GM23338 (cell line): ENCODE data around the gene CCDC197. TPM values are rescaled to one million over a fixed set of nuclear protein-coding genes. Genes with fewer than 3 reads are reported as not detected.

ENCODE experiments used
- ATAC-seq: fragments of 200-7000 bp; cut with Tn5 transposase; 3 replicates; pipeline ENCODE4 v1.9.1; 2020
- DNase-seq: peaks from one replicate; pipeline ENCODE4 v3.0.0-alpha.2; 2015; ENCODE audit warnings: low spot score
- H2AFZ ChIP-seq: fragments of 200-600 bp; sonication (generic); 2 replicates; pipeline ENCODE4 v1.8.0; 2016; ENCODE audit warnings: antibody characterized with exemption, mild to moderate bottlenecking, moderate library complexity
- H3F3A ChIP-seq: fragments of 200-600 bp; sonication (generic); replicated peaks from 2 replicates; pipeline ENCODE4 v1.8.0; 2017; ENCODE audit warnings: antibody characterized with exemption, mixed run types, low read depth
- H3K27ac ChIP-seq: fragments of 200-600 bp; sonication (generic); 2 replicates; pipeline ENCODE4 v1.6.1; 2016; ENCODE audit warnings: low read depth
- H3K27me3 ChIP-seq: fragments of 200-600 bp; sonication (generic); 2 replicates; pipeline ENCODE4 v1.8.0; 2016; ENCODE audit warnings: mild to moderate bottlenecking, mixed run types, moderate library complexity; ENCODE audit not compliant: insufficient read depth
- H3K36me3 ChIP-seq: fragments of 200-600 bp; sonication (generic); 2 replicates; pipeline ENCODE4 v1.8.0; 2016; ENCODE audit warnings: mild to moderate bottlenecking; ENCODE audit not compliant: insufficient read depth
- H3K4me1 ChIP-seq: fragments of 200-600 bp; sonication (generic); 2 replicates; pipeline ENCODE4 v1.8.0; 2016; ENCODE audit warnings: mild to moderate bottlenecking, moderate library complexity; ENCODE audit not compliant: insufficient read depth
- H3K4me2 ChIP-seq: fragments of 200-600 bp; sonication (generic); 2 replicates; pipeline ENCODE4 v1.7.1; 2017; ENCODE audit warnings: mixed run types
- H3K4me3 ChIP-seq: fragments of 200-600 bp; sonication (generic); 2 replicates; pipeline ENCODE4 v1.6.1; 2016; ENCODE audit warnings: mixed run types
- H3K79me2 ChIP-seq: fragments of 200-600 bp; sonication (generic); replicated peaks from 2 replicates; pipeline ENCODE4 v1.8.0; 2017; ENCODE audit warnings: mild to moderate bottlenecking; ENCODE audit not compliant: insufficient read depth
- H3K9me2 ChIP-seq: fragments of 200-600 bp; sonication (generic); 2 replicates; pipeline ENCODE4 v1.8.0; 2017; ENCODE audit not compliant: insufficient read depth
- H4K20me1 ChIP-seq: fragments of 200-600 bp; sonication (generic); replicated peaks from 2 replicates; pipeline ENCODE4 v1.8.0; 2017; ENCODE audit warnings: mild to moderate bottlenecking; ENCODE audit not compliant: insufficient read depth
- H3K27ac Mint-ChIP-seq: 2 replicates; pipeline ENCODE4 v1.8.0; 2020; ENCODE audit warnings: inconsistent platforms, mild to moderate bottlenecking, moderate library complexity, mixed read lengths
- H3K27me3 Mint-ChIP-seq: 3 replicates; pipeline ENCODE4 v1.8.0; 2022; ENCODE audit warnings: low read depth, mild to moderate bottlenecking, moderate library complexity, mixed read lengths, inconsistent platforms; ENCODE audit not compliant: insufficient read depth, poor library complexity
- H3K36me3 Mint-ChIP-seq: 3 replicates; pipeline ENCODE4 v1.8.0; 2021; ENCODE audit warnings: low read depth, mild to moderate bottlenecking, inconsistent platforms, moderate library complexity, mixed read lengths
- H3K4me1 Mint-ChIP-seq: 3 replicates; pipeline ENCODE4 v1.8.0; 2020; ENCODE audit warnings: mild to moderate bottlenecking, inconsistent platforms, mixed read lengths
- H3K4me3 Mint-ChIP-seq: 3 replicates; pipeline ENCODE4 v1.8.0; 2021; ENCODE audit warnings: moderate library complexity, mild to moderate bottlenecking, inconsistent platforms, mixed read lengths
- H3K9me3 Mint-ChIP-seq: 3 replicates; pipeline ENCODE4 v1.8.0; 2020; ENCODE audit warnings: moderate library complexity, mild to moderate bottlenecking, inconsistent platforms, mixed read lengths
- CREB1 ChIP-seq: fragments of 250-450 bp; sonication (Bioruptor Pico); IDR thresholded peaks from 2 replicates; pipeline ENCODE4 v1.5.0; 2020; ENCODE audit warnings: low read depth, mild to moderate bottlenecking, moderate library complexity
- EZH2 ChIP-seq: fragments of 200-600 bp; sonication (generic); IDR thresholded peaks from one replicate; pipeline ENCODE4 v1.8.0; 2017; ENCODE audit warnings: antibody characterized with exemption, mild to moderate bottlenecking, low read depth; ENCODE audit not compliant: unreplicated experiment
- EZH2phosphoT487 ChIP-seq: fragments of 200-600 bp; sonication (generic); IDR thresholded peaks from one replicate; pipeline ENCODE4 v1.8.1; 2018; ENCODE audit warnings: antibody characterized with exemption; ENCODE audit not compliant: unreplicated experiment
- JUNB ChIP-seq: IDR thresholded peaks from one replicate; pipeline ENCODE4 v1.6.1; 2016; ENCODE audit warnings: antibody characterized with exemption; ENCODE audit not compliant: unreplicated experiment
- NANOG ChIP-seq: IDR thresholded peaks from 2 replicates; pipeline ENCODE4 v1.6.1; 2016; ENCODE audit warnings: antibody characterized with exemption, borderline replicate concordance
- POLR2AphosphoS5 ChIP-seq: IDR thresholded peaks from 2 replicates; pipeline ENCODE4 v1.6.1; 2016; ENCODE audit warnings: antibody characterized with exemption, low read depth
- STAT1 ChIP-seq: IDR thresholded peaks from one replicate; pipeline ENCODE4 v1.6.1; 2016; ENCODE audit warnings: antibody characterized with exemption; ENCODE audit not compliant: unreplicated experiment
- ZNF114 ChIP-seq: fragments of 250-450 bp; sonication (Bioruptor Pico); IDR thresholded peaks from 2 replicates; pipeline ENCODE4 v1.5.0; 2020; ENCODE audit warnings: mild to moderate bottlenecking, moderate library complexity
- ZNF331 ChIP-seq: fragments of 250-450 bp; sonication (Bioruptor Pico); IDR thresholded peaks from 2 replicates; pipeline ENCODE4 v1.5.0; 2020; ENCODE audit warnings: low read depth, mild to moderate bottlenecking, moderate library complexity
- polyA plus RNA-seq: library from polyadenylated mRNA; unstranded; fragments of >200 nt; fragmentation: Nextera tagmentation; extraction: Ambion mirVana; gene quantifications from 2 replicates; pipeline ENCODE4 v1.2.1, GENCODE V29; 2016
- total RNA-seq: library from RNA; depleted of rRNA; stranded (reverse); fragments of >200 nt; shearing (Covaris generic); gene quantifications from 2 replicates; pipeline ENCODE4 v1.2.3, GENCODE V29; 2014
- TF ChIP-seq, protein P1 (sequence below), 2 experiments: fragments of 200-600 bp in 1 of 2; sonication (generic) in 1 of 2; conservative IDR thresholded peaks; 2 replicates each; pipeline versions ENCODE4 v1.5.1 to v1.6.1; 2016 to 2017; ENCODE audit warnings: antibody characterized with exemption in 2 of 2, low read depth in 2 of 2, mild to moderate bottlenecking in 2 of 2, moderate library complexity in 1 of 2
- TF ChIP-seq, protein P2 (sequence below): IDR thresholded peaks from one replicate; pipeline ENCODE4 v1.6.1; 2018; ENCODE audit warnings: antibody characterized with exemption; ENCODE audit not compliant: unreplicated experiment
- TF ChIP-seq, protein P3 (sequence below): fragments of 250-450 bp; sonication (Bioruptor Pico); IDR thresholded peaks from 2 replicates; pipeline ENCODE4 v1.5.0; 2020; ENCODE audit warnings: mild to moderate bottlenecking, moderate library complexity
- TF ChIP-seq, protein P4 (sequence below): IDR thresholded peaks from 2 replicates; pipeline ENCODE4 v1.6.1; 2016; ENCODE audit warnings: antibody characterized with exemption

The CCDC197 gene
- total and polyA plus RNA-seq, 2 experiments from 2014 or later, result not detected

DNA sequence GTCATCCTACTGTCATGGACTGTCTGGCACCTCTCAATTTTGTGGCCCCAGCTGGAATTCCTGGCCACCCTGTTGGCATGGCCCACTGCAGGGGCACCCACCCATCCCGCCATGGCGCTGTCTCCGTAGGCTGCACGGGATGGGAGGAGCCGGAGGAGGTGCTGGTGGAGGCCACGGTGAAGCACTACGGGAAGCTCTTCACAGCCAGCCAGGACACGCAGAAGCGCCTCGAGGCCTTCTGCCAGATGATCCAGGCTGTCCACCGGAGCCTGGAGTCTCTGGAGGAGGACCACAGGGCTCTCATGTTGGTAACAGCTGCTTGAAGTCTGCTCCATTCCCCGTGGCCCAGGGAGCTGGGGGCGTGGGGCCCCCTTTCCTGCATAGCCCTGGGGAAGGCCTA is 3.9 kb downstream of the CCDC197 start:
- H2AFZ ChIP-seq, result no peak overlapping the region
- H3K4me1 Mint-ChIP-seq, result peaks cover 4% of the 10 kb centered on the region
- DNase-seq (no peak), ATAC-seq (no peak)
- H4K20me1 ChIP-seq, result no peaks in the 10 kb centered on the region
- H3K9me2 ChIP-seq, result no peaks in the 10 kb centered on the region
- no peaks in the 10 kb centered on the region for H3K79me2 ChIP-seq
- H3F3A ChIP-seq, result no peaks in the 10 kb centered on the region
- peaks cover 5% of the 10 kb centered on the region for H3K27me3 Mint-ChIP-seq
- H3K4me3 ChIP-seq, result no peak overlapping the region
- H3K4me3 Mint-ChIP-seq, result no peak overlapping the region
- H3K36me3 Mint-ChIP-seq, result no peaks in the 10 kb centered on the region
- no peak overlapping the region for H3K4me2 ChIP-seq
- H3K27ac ChIP-seq, result no peak overlapping the region
- no peak overlapping the region for H3K27ac Mint-ChIP-seq
- H3K36me3 ChIP-seq, result no peaks in the 10 kb centered on the region
- TF ChIP-seq EZH2phosphoT487 (no peak), ZNF114 (CRISPR knock-in tag) (no peak), CREB1 (CRISPR knock-in tag) (no peak), NANOG (no peak), STAT1 (no peak), JUNB (no peak), EZH2 (no peak), ZNF331 (no peak), POLR2AphosphoS5 (no peak)
- TF ChIP-seq, protein P1, sequence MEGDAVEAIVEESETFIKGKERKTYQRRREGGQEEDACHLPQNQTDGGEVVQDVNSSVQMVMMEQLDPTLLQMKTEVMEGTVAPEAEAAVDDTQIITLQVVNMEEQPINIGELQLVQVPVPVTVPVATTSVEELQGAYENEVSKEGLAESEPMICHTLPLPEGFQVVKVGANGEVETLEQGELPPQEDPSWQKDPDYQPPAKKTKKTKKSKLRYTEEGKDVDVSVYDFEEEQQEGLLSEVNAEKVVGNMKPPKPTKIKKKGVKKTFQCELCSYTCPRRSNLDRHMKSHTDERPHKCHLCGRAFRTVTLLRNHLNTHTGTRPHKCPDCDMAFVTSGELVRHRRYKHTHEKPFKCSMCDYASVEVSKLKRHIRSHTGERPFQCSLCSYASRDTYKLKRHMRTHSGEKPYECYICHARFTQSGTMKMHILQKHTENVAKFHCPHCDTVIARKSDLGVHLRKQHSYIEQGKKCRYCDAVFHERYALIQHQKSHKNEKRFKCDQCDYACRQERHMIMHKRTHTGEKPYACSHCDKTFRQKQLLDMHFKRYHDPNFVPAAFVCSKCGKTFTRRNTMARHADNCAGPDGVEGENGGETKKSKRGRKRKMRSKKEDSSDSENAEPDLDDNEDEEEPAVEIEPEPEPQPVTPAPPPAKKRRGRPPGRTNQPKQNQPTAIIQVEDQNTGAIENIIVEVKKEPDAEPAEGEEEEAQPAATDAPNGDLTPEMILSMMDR (conservative IDR thresholded peaks at IDR 0.05; ENCODE audit: low read depth in 2 of 2), result no peak
- TF ChIP-seq, protein P2, sequence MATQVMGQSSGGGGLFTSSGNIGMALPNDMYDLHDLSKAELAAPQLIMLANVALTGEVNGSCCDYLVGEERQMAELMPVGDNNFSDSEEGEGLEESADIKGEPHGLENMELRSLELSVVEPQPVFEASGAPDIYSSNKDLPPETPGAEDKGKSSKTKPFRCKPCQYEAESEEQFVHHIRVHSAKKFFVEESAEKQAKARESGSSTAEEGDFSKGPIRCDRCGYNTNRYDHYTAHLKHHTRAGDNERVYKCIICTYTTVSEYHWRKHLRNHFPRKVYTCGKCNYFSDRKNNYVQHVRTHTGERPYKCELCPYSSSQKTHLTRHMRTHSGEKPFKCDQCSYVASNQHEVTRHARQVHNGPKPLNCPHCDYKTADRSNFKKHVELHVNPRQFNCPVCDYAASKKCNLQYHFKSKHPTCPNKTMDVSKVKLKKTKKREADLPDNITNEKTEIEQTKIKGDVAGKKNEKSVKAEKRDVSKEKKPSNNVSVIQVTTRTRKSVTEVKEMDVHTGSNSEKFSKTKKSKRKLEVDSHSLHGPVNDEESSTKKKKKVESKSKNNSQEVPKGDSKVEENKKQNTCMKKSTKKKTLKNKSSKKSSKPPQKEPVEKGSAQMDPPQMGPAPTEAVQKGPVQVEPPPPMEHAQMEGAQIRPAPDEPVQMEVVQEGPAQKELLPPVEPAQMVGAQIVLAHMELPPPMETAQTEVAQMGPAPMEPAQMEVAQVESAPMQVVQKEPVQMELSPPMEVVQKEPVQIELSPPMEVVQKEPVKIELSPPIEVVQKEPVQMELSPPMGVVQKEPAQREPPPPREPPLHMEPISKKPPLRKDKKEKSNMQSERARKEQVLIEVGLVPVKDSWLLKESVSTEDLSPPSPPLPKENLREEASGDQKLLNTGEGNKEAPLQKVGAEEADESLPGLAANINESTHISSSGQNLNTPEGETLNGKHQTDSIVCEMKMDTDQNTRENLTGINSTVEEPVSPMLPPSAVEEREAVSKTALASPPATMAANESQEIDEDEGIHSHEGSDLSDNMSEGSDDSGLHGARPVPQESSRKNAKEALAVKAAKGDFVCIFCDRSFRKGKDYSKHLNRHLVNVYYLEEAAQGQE, result no peak
- TF ChIP-seq, protein P3, sequence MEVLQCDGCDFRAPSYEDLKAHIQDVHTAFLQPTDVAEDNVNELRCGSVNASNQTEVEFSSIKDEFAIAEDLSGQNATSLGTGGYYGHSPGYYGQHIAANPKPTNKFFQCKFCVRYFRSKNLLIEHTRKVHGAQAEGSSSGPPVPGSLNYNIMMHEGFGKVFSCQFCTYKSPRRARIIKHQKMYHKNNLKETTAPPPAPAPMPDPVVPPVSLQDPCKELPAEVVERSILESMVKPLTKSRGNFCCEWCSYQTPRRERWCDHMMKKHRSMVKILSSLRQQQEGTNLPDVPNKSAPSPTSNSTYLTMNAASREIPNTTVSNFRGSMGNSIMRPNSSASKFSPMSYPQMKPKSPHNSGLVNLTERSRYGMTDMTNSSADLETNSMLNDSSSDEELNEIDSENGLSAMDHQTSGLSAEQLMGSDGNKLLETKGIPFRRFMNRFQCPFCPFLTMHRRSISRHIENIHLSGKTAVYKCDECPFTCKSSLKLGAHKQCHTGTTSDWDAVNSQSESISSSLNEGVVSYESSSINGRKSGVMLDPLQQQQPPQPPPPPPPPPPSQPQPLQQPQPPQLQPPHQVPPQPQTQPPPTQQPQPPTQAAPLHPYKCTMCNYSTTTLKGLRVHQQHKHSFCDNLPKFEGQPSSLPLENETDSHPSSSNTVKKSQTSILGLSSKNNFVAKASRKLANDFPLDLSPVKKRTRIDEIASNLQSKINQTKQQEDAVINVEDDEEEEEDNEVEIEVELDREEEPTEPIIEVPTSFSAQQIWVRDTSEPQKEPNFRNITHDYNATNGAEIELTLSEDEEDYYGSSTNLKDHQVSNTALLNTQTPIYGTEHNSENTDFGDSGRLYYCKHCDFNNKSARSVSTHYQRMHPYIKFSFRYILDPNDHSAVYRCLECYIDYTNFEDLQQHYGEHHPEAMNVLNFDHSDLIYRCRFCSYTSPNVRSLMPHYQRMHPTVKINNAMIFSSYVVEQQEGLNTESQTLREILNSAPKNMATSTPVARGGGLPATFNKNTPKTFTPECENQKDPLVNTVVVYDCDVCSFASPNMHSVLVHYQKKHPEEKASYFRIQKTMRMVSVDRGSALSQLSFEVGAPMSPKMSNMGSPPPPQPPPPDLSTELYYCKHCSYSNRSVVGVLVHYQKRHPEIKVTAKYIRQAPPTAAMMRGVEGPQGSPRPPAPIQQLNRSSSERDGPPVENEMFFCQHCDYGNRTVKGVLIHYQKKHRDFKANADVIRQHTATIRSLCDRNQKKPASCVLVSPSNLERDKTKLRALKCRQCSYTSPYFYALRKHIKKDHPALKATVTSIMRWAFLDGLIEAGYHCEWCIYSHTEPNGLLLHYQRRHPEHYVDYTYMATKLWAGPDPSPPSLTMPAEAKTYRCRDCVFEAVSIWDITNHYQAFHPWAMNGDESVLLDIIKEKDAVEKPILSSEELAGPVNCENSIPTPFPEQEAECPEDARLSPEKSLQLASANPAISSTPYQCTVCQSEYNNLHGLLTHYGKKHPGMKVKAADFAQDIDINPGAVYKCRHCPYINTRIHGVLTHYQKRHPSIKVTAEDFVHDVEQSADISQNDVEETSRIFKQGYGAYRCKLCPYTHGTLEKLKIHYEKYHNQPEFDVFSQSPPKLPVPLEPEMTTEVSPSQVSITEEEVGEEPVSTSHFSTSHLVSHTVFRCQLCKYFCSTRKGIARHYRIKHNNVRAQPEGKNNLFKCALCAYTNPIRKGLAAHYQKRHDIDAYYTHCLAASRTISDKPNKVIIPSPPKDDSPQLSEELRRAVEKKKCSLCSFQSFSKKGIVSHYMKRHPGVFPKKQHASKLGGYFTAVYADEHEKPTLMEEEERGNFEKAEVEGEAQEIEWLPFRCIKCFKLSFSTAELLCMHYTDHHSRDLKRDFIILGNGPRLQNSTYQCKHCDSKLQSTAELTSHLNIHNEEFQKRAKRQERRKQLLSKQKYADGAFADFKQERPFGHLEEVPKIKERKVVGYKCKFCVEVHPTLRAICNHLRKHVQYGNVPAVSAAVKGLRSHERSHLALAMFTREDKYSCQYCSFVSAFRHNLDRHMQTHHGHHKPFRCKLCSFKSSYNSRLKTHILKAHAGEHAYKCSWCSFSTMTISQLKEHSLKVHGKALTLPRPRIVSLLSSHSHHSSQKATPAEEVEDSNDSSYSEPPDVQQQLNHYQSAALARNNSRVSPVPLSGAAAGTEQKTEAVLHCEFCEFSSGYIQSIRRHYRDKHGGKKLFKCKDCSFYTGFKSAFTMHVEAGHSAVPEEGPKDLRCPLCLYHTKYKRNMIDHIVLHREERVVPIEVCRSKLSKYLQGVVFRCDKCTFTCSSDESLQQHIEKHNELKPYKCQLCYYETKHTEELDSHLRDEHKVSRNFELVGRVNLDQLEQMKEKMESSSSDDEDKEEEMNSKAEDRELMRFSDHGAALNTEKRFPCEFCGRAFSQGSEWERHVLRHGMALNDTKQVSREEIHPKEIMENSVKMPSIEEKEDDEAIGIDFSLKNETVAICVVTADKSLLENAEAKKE (CRISPR knock-in tag), result no peak
- TF ChIP-seq, protein P4, sequence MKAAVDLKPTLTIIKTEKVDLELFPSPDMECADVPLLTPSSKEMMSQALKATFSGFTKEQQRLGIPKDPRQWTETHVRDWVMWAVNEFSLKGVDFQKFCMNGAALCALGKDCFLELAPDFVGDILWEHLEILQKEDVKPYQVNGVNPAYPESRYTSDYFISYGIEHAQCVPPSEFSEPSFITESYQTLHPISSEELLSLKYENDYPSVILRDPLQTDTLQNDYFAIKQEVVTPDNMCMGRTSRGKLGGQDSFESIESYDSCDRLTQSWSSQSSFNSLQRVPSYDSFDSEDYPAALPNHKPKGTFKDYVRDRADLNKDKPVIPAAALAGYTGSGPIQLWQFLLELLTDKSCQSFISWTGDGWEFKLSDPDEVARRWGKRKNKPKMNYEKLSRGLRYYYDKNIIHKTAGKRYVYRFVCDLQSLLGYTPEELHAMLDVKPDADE, result no peak
- H3K4me1 ChIP-seq, result no peaks in the 10 kb centered on the region
- no peaks in the 10 kb centered on the region for H3K9me3 Mint-ChIP-seq
- no peaks in the 10 kb centered on the region for H3K27me3 ChIP-seq
